ENCODE measurements around the gene PIKFYVE.

DNA sequence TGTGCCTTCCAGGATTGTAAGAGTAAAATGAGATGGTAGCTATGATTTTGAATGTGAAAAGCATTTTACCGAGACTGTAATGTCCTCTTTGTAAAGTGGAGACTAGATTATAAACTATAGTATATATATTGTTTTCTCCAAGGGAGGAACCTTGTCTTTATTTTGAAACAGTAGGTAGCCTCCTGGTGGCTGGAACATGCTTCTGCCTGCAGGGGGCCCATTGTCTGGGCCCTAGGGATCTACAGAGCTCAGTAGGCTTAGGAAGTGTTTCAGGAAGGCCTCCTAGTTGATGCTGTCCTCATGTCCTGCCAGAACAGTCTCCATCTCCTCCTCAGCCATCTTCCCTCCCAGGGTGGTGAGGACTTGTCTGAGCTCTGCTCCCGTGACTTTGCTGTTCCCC lies 3.0 kb downstream of the PIKFYVE start:
- no peak for TF ChIP-seq POLR2A (IDR thresholded peaks at IDR 0.05)
- TF ChIP-seq, protein P1, sequence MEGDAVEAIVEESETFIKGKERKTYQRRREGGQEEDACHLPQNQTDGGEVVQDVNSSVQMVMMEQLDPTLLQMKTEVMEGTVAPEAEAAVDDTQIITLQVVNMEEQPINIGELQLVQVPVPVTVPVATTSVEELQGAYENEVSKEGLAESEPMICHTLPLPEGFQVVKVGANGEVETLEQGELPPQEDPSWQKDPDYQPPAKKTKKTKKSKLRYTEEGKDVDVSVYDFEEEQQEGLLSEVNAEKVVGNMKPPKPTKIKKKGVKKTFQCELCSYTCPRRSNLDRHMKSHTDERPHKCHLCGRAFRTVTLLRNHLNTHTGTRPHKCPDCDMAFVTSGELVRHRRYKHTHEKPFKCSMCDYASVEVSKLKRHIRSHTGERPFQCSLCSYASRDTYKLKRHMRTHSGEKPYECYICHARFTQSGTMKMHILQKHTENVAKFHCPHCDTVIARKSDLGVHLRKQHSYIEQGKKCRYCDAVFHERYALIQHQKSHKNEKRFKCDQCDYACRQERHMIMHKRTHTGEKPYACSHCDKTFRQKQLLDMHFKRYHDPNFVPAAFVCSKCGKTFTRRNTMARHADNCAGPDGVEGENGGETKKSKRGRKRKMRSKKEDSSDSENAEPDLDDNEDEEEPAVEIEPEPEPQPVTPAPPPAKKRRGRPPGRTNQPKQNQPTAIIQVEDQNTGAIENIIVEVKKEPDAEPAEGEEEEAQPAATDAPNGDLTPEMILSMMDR (IDR thresholded peaks at IDR 0.05) = no peak

Measured in thyroid gland (tissue), 4 donors.